HUES48 (cell line): Measurements from ENCODE around the gene MRPL58.
"Not testable (repeated sequence)": the region's sequence is repeated elsewhere in the genome, so short reads cannot be mapped to it uniquely, and the experiment has no call there.

Source experiments
- H3K27ac ChIP-seq: one replicate; pipeline ENCODE4 v1.7.0; 2013; ENCODE audit warnings: low read depth, low read length, inconsistent platforms
- H3K27me3 ChIP-seq: 2 replicates; pipeline ENCODE4 v1.6.1; 2013; ENCODE audit warnings: mild to moderate bottlenecking, low read length; ENCODE audit not compliant: control insufficient read depth, insufficient read depth
- H3K36me3 ChIP-seq: 2 replicates; pipeline ENCODE4 v1.6.1; 2013; ENCODE audit warnings: low read length; ENCODE audit not compliant: control insufficient read depth, insufficient read depth
- H3K4me1 ChIP-seq: 2 replicates; pipeline ENCODE4 v1.6.1; 2013; ENCODE audit warnings: mild to moderate bottlenecking, low read length; ENCODE audit not compliant: control insufficient read depth, insufficient read depth
- H3K4me3 ChIP-seq: 2 replicates; pipeline ENCODE4 v1.5.1; 2013; ENCODE audit warnings: mild to moderate bottlenecking, low read depth, low read length
- H3K9ac ChIP-seq: 2 replicates; pipeline ENCODE4 v1.6.1; 2013; ENCODE audit warnings: mild to moderate bottlenecking, low read depth, low read length, moderate library complexity
- H3K9me3 ChIP-seq: 2 replicates; pipeline ENCODE4 v1.6.1; 2013; ENCODE audit warnings: low read length; ENCODE audit not compliant: control insufficient read depth, insufficient read depth

Gene MRPL58

DNA sequence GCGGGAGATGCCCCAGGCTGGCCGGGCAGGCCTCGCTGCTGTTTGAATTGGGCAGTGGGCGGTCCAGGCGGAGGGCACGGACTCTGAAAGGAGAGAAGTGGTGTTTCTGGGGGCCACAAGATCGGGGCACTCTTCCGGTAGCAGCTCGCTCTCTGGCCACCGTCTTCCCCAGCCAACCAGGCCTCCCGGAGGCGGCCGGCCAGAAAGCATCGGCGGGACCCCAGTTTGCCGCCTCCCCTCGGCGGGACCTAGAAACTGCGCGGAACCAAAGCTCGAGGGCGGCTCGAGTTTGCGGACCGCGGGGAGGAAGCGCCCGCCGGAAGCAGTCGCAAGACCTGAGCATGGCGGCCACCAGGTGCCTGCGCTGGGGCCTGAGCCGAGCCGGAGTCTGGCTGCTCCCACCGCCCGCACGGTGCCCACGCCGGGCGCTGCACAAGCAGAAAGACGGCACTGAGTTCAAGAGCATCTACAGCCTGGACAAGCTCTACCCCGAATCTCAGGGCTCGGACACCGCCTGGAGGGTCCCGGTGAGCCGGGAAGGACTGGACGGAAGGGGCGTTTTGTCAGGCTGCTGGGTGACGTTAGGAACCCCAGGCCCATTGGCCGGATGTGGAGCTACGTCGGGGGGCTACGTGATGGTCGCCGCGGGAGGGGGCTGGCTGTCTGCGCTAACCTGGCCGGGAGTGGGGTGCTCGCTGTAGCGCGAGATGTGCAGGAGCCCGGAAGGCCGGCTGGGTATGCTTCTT, at the start of gene MRPL58:
Gene MRPL58 (plus strand): TSS at position 325 of the 746 bp plus-strand sequence. CDS start 17 bp downstream, at position 342.
- peak within 1 kb of the TSS; percentile 91 for H3K27ac ChIP-seq
- no peaks in the 10 kb centered on the region for H3K27me3 ChIP-seq
- no peaks in the 10 kb centered on the region for H3K9me3 ChIP-seq
- peaks cover 7% of the 10 kb centered on the region; the same call in 1 of the 2 replicates for H3K36me3 ChIP-seq
- peaks cover 14% of the 10 kb centered on the region for H3K4me1 ChIP-seq
- peak within 1 kb of the TSS; percentile 92 for H3K4me3 ChIP-seq
- peak within 1 kb of the TSS; percentile 90 for H3K9ac ChIP-seq

DNA sequence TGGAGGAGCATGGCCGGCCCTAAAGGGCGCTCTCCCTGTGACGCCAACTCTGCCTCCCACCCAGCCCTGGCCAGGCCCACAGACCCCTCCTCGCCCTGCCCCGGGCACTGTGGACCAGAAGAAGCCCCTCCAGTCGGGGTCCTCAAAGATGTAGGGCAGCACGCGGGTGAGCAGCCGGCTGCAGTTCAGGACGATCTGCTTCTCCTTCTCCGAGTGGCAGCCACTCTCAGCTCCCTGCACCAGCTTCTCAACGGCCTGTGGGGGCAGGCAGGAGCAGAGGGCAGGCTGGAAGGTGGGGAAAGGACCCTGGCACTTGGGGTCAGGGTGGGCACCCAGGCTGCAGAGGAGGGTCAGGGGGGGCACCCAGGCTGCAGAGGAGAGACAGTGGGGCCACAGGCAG, 48.8 kb upstream of the MRPL58 start:
- H3K9ac ChIP-seq: no peak overlapping the region
- peaks cover 6% of the 10 kb centered on the region; the same call in 1 of the 2 replicates for H3K4me1 ChIP-seq
- no peaks in the 10 kb centered on the region for H3K36me3 ChIP-seq
- no peaks in the 10 kb centered on the region for H3K9me3 ChIP-seq
- H3K27ac ChIP-seq: no peak overlapping the region
- peaks cover 6% of the 10 kb centered on the region; the same call in 1 of the 2 replicates for H3K27me3 ChIP-seq
- H3K4me3 ChIP-seq: no peak overlapping the region

GRCh38 chr17:74964246-74964761, 48.2 kb upstream of the MRPL58 start:
- H3K4me3 ChIP-seq: no peak overlapping the region
- H3K36me3 ChIP-seq: no peaks in the 10 kb centered on the region
- peaks cover 4% of the 10 kb centered on the region; the same call in 1 of the 2 replicates for H3K27me3 ChIP-seq
- no peak overlapping the region for H3K9ac ChIP-seq
- H3K4me1 ChIP-seq: peaks cover 9% of the 10 kb centered on the region; the same call in 1 of the 2 replicates
- no peak overlapping the region for H3K27ac ChIP-seq
- no peaks in the 10 kb centered on the region for H3K9me3 ChIP-seq

DNA sequence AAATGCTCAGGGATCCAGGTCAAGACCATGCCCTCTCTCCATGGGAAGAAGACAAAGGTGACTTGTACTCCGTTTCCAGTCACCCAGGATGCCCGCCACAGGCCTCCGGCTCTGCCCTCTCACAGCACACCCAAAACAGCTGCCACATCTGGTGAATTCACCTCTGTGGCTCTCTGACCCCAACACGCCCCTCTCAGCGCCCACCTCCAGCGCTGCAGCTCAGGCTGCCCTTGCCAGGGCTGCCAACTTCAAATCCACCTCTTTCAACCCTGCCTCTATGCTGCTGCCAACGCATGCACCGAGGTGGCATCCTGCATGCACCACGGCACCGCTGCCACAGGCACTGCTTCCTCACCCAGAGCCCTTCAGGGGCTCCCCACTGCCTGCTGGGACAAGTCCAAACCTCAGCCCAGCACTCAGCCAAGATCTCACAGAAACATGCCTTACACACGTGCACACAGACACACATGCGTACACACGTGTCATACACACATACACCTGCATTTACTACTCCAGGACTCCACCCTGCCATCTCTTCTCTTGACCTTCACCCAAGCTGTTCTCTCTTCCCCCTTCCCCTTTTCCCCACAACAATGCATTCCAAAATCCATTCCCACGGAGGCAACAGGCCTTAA, 47.4 kb upstream of the MRPL58 start:
- Histone ChIP-seq H3K27ac (no peak overlapping the region), H3K36me3 (no peaks in the 10 kb centered on the region), H3K9me3 (no peaks in the 10 kb centered on the region), H3K27me3 (no peaks in the 10 kb centered on the region), H3K9ac (no peak overlapping the region), H3K4me1 (peaks cover 9% of the 10 kb centered on the region; the same call in 1 of the 2 replicates), H3K4me3 (no peak overlapping the region)

DNA sequence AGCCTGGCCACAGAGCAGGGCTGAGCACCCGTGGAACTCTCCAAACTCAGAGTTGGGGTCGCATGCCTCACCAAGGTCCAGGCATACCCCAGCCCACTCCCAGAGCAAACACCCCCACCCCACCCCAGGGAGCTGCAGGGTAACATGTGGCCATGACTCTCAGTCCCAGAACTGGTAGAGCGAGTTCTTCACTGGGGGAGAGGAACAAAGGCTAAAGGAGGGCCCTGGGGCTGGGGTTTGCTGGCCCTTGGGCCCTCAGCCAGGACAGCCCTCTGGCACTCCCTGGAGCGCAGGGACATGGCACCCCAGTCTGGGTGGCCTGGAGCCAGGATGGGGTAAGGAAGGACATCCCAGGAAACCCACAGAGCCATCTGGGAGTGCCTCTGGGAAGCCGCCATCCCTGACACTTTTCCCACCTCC, 44.1 kb upstream of the MRPL58 start:
- no peak overlapping the region for H3K4me3 ChIP-seq
- H3K27ac ChIP-seq: no peak overlapping the region
- no peaks in the 10 kb centered on the region for H3K9me3 ChIP-seq
- peaks cover 27% of the 10 kb centered on the region for H3K27me3 ChIP-seq
- no peaks in the 10 kb centered on the region for H3K36me3 ChIP-seq
- peaks cover 9% of the 10 kb centered on the region for H3K4me1 ChIP-seq
- H3K9ac ChIP-seq: no peak overlapping the region

DNA sequence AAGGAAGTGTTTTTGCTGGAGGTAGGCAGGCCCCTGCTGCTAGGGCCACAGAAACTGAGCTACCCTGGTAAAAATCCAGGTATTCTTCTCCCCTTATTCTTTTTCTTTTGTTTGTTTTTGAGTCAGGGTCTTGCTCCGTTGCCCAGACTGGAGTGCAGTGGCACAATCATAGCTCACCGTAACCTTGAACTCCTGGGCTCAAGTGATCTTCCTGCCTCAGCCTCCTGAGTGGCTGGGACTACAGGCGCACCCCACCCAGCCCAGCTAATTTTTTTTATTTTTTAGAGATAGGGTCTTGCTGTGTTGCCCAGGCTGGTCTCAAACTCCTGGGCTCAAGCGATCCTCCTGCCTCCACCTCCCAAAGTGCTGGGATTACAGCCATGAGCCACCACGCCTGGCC, 43.0 kb upstream of the MRPL58 start:
- not testable (repeated sequence) for H3K9ac ChIP-seq, H3K36me3 ChIP-seq, H3K4me1 ChIP-seq, H3K9me3 ChIP-seq, H3K27ac ChIP-seq, H3K4me3 ChIP-seq
- peaks cover 39% of the 10 kb centered on the region for H3K27me3 ChIP-seq

DNA sequence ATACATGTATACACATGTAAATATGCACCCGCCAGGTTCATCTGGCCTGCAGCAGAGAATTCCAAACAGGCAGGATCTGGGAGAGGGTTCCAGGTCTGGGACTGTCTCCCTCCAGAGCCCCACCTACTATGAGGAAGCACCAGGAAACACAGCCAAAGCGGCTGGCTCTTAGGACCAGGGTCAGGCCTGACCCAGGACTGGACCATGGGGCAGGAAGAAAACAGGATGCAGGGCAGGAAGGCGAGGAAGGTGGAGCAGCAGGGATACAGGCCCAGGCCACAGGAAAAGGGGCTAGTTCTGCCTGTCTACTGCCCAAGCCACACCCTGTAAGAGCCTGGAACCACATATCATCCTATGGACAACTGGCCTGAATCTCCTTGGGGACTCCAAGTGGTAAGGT, 42.1 kb upstream of the MRPL58 start:
- H3K36me3 ChIP-seq: no peaks in the 10 kb centered on the region
- no peak overlapping the region for H3K27ac ChIP-seq
- peaks cover 9% of the 10 kb centered on the region for H3K4me1 ChIP-seq
- H3K9me3 ChIP-seq: no peaks in the 10 kb centered on the region
- no peak overlapping the region for H3K9ac ChIP-seq
- H3K4me3 ChIP-seq: no peak overlapping the region
- peaks cover 48% of the 10 kb centered on the region for H3K27me3 ChIP-seq

GRCh38 chr17:74971069-74971841, 41.2 kb upstream of the MRPL58 start:
- no peak overlapping the region for H3K9ac ChIP-seq

DNA sequence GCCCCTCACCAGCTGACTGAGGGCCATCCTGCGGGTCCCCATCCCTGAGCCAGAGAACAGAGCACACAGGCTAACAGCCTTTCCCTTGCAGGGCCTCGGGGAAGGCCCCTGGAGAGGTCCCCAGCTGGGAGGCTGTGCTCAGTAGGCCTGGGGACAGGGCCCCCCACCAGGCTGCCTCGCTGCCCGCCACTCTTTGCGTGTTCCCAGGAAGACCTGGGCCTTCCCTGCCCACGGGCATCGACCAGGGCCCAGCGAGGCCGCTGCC, 40.7 kb upstream of the MRPL58 start:
- no peak overlapping the region for H3K27ac ChIP-seq
- no peaks in the 10 kb centered on the region for H3K36me3 ChIP-seq
- H3K9ac ChIP-seq: no peak overlapping the region
- no peaks in the 10 kb centered on the region for H3K9me3 ChIP-seq
- peaks cover 49% of the 10 kb centered on the region for H3K27me3 ChIP-seq
- peaks cover 9% of the 10 kb centered on the region for H3K4me1 ChIP-seq
- H3K4me3 ChIP-seq: peak overlapping the region; percentile 69

More at GRCh38 chr17:74971069-74971841, 41.2 kb upstream of the MRPL58 start:
- H3K4me1 ChIP-seq: peaks cover 9% of the 10 kb centered on the region
- no peaks in the 10 kb centered on the region for H3K36me3 ChIP-seq
- peak overlapping the region; percentile 69; the same call in 1 of the 2 replicates for H3K4me3 ChIP-seq
- no peak overlapping the region for H3K27ac ChIP-seq
- H3K9me3 ChIP-seq: no peaks in the 10 kb centered on the region
- H3K27me3 ChIP-seq: peaks cover 49% of the 10 kb centered on the region

- H3K4me3 ChIP-seq: peak within 1 kb of the TSS; percentile 69
- no peak within 1 kb of the TSS for H3K27ac ChIP-seq
- no peaks in the 10 kb centered on the region for H3K9me3 ChIP-seq
- no peaks in the 10 kb centered on the region for H3K36me3 ChIP-seq
- peaks cover 49% of the 10 kb centered on the region for H3K27me3 ChIP-seq
- no peak within 1 kb of the TSS for H3K9ac ChIP-seq
- H3K4me1 ChIP-seq: peaks cover 9% of the 10 kb centered on the region
Measured at GRCh38 chr17:74972107-74972972, 40.1 kb upstream of the MRPL58 start, which contains the start of gene HID1. HID1 (minus strand) TSS chr17:74972759; CDS start chr17:74972656, 103 bp downstream.
